AG04449 (cell line): ENCODE measurements around the gene EOGT.

Experiments
- CTCF ChIA-PET: fragments of 350-600 bp; formaldehyde crosslinking; extraction: SDS; loops from one replicate; lab custom pipeline; 2021; ENCODE audit warnings: antibody characterized with exemption; lab: Yijun Ruan, JAX
- POLR2A ChIA-PET: fragments of 400-600, 350-600 bp; formaldehyde crosslinking; extraction: SDS; loops from one replicate; lab custom pipeline; 2020; ENCODE audit warnings: antibody characterized with exemption, inconsistent platforms; lab: Yijun Ruan, JAX
- DNase-seq: peaks from one replicate; pipeline ENCODE4 v3.0.0-alpha.2; 2010; ENCODE audit warnings: low read depth, low spot score
- H3K4me3 ChIP-seq: 2 replicates; pipeline ENCODE4 v1.5.1; 2011; ENCODE audit warnings: low read depth, mild to moderate bottlenecking, control low read depth, low read length
- TF ChIP-seq, protein P1 (sequence below): IDR thresholded peaks from one replicate; pipeline ENCODE4 v1.5.1; 2011; ENCODE audit warnings: mild to moderate bottlenecking, moderate library complexity, low read length, control low read depth, inconsistent platforms; ENCODE audit not compliant: insufficient read depth; ENCODE audit errors: missing control alignments

Gene EOGT

DNA sequence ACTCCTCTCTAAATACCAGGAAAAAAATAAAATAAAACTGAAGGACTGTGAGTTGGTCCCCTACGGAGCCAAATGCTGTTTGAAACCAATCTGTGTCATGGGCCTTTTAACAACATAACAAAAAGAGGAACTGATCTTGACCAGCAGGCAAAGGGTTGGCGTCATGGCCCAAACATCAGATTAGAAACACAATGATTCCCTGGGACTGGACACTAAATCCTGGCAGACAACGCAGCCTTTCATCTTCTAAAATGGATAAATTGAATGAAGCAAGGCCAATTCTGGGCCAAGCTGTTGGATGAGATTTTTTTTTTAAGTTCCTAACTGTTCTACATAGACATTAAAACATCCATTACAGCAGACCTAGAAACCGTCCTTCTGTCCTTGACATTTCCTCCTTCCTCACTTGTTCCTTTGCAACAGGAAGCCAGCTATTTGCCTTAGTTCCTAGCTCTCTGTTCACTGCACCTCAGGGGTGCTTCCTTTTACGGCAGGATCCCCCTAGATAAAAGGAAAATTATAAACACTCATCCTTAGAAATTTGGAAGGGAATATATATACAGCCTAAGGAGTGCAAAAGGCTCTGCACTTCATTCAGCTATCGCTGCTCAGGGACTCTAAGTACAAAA, 59.6 kb downstream of the EOGT start:
- CTCF ChIA-PET: no interaction called here
- POLR2A ChIA-PET: no interaction called here

DNA sequence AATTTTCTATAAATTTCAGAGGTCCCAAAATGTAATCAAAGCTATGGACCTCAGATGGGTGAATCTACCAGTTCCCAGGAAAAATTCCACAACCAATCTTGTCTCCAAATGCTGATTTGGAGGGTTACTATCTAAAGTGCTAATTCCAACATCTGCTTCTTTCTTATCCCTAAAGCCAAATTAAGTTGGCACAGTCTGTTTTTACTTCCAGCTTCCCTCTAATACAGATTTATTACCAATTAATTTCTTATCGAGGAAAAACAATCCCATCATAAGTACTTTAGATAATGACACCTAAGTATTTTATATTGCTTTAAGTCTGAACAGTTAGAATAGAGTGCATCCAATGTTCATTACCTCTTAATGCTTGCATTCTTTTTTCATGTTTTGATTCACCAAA, 68.3 kb downstream of the EOGT start:
- DNase-seq: no peak
- TF ChIP-seq, protein P1, sequence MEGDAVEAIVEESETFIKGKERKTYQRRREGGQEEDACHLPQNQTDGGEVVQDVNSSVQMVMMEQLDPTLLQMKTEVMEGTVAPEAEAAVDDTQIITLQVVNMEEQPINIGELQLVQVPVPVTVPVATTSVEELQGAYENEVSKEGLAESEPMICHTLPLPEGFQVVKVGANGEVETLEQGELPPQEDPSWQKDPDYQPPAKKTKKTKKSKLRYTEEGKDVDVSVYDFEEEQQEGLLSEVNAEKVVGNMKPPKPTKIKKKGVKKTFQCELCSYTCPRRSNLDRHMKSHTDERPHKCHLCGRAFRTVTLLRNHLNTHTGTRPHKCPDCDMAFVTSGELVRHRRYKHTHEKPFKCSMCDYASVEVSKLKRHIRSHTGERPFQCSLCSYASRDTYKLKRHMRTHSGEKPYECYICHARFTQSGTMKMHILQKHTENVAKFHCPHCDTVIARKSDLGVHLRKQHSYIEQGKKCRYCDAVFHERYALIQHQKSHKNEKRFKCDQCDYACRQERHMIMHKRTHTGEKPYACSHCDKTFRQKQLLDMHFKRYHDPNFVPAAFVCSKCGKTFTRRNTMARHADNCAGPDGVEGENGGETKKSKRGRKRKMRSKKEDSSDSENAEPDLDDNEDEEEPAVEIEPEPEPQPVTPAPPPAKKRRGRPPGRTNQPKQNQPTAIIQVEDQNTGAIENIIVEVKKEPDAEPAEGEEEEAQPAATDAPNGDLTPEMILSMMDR: no peak
- H3K4me3 ChIP-seq: no peak overlapping the region
- ChIA-PET POLR2A (no interaction called here), CTCF (interaction anchor here (1.1 to 1.5 kb wide), 2 partner anchors 30 to 68 kb away, joined by 3 to 4 read pairs; no protein-coding TSS in a partner anchor)

More for the DNA sequence above, 59.6 kb downstream of the EOGT start:
- TF ChIP-seq, protein P1: no peak
- no peak for DNase-seq
- no peak overlapping the region for H3K4me3 ChIP-seq

DNA sequence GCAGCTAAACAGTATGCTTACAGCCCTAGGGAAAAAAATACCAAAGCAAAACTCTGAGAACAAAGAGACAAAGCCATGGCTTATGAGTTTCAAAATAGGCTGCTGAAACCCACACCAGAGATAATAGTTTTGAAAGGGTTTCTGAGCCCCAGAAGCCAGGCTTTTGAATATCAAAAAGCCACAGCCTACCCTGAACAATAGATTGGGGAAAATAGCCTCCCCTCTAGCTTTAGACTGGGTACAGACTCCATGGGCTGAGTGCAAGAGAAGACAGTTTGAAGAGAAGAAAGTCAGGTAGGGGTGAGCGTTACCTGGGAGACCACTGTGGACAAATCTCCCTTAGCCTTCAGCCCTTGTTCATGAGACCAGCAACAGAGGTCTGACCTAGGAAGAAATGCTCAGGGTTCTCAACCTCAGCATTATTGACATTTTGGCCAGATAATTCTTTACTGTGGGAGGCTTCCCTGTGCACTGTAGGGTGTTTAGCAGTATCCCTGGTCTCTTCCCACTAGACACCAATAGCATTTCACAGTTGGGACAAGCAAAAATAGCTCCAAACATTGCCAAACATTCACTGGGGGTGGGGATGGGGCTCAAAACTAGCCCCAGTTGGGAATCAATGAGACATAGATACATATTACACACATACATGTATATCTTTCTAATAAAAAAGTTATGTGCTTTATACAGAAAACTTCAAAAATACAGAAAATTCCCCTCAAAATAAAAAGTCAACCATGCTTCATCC, 69.6 kb downstream of the EOGT start:
- DNase-seq: no peak
- ChIA-PET POLR2A (no interaction called here), CTCF (interaction anchor here (0.6 to 1.1 kb wide), 2 partner anchors 31 to 51 kb away, joined by 3 read pairs; no protein-coding TSS in a partner anchor)

DNA sequence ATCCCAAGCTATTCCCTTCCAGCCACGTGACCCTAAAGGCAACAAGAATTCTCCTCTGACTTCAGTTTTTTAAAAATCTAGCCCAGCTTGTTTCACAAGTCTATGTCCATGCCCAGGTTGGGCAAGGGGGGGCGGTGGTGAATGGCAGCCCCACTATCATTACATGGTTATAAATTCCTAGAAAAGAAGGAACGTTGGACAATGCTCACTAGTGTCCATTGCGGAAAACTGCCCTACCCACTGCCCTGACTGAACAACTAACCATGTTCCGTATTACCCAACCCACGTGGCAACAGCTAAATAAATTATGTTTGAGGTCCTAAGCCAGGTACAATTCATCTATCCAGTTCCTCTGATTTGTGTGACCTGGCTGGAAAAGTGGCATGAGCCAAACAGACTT, 72.4 kb downstream of the EOGT start:
- ChIA-PET POLR2A (no interaction called here), CTCF (no interaction called here)
- H3K4me3 ChIP-seq: no peak overlapping the region
- TF ChIP-seq, protein P1: no peak
- no peak for DNase-seq

More for the DNA sequence above, 69.6 kb downstream of the EOGT start:
- H3K4me3 ChIP-seq: no peak overlapping the region
- TF ChIP-seq, protein P1: no peak

DNA sequence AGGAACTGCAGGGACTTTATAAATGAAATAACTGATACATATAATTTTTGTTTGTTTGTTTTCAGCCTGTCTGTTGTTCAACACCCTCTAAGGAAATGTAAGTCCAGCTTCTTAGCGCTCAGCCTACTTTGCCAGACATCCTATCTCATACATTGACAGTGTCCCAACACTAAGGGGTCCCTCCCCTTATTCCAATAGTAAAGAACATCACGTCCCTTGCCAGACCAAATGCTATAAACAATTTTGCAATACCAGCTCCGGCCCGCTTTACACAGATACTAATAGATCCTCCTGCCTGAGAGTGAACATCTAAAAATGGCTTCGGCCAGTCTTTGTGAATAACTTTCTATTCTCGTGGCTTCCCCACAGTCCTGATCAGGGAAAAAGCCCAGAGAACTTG, 76.6 kb downstream of the EOGT start:
- CTCF ChIA-PET: no interaction called here
- H3K4me3 ChIP-seq: no peak overlapping the region
- TF ChIP-seq, protein P1: no peak
- POLR2A ChIA-PET: no interaction called here
- no peak for DNase-seq

DNA sequence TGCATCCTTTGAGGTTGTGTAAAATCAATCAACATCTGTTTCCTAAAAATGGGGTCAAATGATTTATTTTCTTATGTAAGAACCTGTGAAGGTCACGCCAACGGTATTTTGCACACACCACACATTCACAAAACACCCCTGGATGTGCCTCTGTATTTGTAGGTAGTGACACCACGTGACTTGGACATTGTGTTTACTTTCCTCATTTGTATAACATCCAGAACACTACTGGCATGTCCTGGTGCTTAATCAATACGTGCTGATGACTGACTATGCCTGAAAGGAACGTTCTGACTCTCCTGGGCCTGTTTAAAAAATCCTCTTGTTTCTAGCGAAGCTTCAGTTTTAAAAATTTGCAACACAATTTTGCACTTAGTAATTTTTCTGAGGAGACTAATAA, 77.7 kb downstream of the EOGT start:
- TF ChIP-seq, protein P1: no peak
- no peak overlapping the region for H3K4me3 ChIP-seq
- DNase-seq: no peak
- POLR2A ChIA-PET: no interaction called here
- CTCF ChIA-PET: no interaction called here
